ENCODE results near the gene THSD4.
"Not testable (repeated sequence)": the region's sequence is repeated elsewhere in the genome, so short reads cannot be mapped to it uniquely, and the experiment has no call there.

THSD4 gene

DNA sequence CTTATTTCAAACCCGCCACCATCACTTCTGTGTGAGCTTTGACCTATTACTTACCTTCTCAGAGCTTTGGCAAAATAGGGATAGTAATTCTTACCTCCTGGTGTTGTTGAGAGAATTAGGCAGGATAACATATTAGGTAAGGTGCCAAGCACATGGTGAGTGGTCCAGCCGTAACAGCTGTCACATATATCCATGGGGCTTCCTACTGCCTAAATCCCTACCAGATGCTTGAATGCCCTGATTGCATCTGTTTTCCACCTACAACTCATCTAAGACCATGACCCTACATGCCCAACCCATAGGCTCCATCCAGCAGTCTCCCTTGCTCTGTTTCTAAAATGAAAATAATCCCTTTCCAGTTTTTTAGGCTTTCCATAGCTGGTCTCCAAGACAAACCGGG, 532.8 kb downstream of the THSD4 start:
- DNase-seq: no peak

DNA sequence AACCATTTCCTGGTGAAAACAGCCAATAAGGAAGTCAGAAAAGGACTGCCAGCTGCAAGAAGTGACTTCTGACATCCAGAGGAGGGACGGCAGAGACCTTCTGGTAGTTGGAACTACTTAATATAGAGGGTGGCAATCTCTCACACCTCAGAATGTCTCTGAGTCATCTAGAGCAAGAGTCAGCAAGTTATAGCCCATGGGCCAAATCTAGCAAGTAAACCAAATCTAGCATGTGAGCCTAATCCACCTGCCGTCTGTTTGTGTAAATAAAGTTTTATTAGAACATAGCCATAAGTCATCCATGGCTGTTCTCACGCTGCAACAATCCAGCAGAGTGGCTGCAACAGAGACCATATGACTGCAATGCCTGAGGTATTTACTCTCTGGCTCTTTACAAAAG, 534.6 kb downstream of the THSD4 start:
- no peak for DNase-seq

DNA sequence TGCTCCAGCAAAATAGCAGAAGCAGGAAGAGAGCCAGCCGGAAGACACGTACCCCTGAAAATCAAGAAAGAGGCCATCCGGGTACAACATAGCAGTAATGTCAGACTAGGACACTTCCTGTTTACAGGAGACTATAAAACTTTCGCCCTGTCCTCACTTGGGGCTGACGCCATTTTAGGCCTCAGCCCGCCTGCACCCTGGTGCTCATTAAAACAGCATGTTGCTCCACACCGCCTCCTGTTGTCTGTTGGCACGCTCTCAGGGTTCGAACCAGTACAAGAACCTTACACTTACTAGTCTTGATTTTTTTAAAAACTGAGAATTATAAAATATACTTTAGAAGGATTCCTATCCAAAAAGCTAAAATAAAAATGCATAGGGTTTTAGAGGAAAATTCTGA, 535.3 kb downstream of the THSD4 start:
- no peak for DNase-seq

DNA sequence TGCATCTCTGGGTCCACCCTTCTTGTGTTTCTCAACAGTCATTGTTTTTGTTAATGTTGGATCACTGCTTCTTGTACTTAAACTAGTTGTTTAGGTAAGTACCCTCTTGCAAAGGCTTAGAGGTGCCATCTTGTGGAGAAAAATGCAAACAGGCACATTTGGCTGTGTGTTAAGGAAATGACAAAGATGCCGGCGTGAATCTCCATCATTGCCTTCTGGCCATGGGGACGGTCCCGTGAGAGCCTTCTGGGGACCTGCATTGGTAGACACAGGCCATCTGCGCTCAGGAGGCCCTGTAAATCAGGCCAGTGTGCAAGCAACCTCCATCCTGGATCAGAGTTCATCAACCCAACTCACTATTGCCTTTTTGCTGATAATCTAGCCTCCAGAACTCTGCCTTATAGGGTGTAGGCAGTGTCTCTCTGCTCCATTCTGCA, 536.5 kb downstream of the THSD4 start:
- DNase-seq: no peak

DNA sequence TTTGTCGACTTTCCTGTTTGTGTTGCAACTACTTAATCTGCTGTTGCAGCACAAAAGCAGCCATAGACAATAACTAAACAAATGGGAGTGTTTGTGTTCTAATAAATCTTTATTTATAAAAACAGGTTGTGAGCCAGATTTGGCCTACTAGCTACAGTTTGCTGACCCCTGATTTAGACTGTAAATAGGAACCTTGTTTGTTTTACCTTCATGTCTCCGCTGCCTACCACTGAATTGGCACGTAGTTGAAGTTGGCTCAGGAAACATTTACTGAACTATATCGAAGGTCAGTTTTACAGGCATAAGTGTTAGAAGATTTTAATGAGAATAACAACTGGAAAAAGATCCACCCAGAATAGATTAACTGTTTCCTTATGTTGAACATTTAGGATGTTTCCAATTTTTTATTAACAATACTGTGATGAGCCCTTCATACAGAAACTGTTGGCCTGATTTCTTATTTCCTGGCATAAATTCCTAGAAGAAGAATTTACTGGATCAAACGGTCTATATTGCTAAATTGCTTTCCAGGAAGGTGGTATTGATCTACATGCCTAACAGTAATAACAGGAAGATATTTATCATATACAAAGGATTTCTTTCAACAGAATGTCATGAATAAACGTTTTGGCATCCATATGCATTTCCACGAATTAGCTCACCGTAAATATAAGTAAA, 538.9 kb downstream of the THSD4 start:
- DNase-seq: no peak

DNA sequence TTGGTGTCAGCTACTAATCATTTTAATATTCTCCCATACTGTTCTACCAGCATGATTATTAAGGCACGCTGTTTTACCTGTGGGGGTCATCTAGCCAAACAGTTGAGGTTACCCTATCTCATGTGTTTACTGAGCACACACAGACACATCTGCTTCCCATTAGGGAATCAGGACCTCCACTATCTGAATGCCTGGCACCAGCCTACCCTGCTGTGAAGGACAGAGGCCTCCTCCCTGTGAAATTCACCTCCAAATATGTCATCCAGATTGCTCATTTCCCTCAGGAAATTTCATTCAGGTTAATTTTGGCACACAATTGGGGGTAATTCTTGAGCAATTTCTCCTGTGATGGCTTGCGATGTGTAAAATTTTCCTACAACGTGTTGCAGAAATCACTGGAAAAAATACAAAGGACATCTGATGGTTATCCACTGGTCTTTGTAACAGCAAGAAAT, 539.5 kb downstream of the THSD4 start:
- DNase-seq: no peak

DNA sequence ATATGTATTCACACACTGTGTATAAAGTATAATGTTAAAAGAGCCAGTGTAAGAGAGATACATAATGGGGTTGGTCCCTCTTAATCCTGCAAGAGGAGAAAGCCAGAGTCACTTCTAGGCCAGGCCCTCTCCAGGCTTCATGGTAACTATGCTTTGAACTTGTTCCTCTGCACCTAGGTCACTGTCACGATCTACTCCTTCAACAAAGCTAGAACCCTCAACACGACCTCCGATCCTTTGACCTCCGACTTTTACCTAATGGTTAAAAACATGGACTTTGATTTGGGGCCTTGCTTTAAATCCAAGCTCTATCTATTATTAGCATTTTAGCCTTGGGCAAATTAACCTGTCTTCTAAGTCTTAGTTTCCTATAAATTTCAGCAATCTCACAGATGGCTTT, 541.2 kb downstream of the THSD4 start:
- no peak for DNase-seq

DNA sequence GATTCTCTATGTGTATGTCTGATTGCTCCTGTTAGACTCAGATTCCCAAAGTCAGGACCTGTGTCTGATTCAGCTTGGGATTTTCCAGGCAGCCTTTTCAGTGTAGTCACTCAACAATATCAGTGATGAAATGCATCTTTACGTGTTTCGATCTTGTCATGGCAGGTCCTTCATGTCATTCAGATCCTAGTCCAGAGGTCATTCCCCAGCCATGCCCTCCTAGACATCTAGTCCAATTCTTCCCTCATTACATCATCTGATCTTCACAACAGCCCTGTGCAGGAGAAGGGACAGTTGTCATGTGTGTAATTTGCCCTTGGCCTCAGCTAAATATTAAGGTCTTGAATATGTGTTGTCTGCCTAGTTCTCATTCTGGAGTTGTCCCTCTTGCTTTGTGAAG, 541.9 kb downstream of the THSD4 start:
- DNase-seq: no peak

DNA sequence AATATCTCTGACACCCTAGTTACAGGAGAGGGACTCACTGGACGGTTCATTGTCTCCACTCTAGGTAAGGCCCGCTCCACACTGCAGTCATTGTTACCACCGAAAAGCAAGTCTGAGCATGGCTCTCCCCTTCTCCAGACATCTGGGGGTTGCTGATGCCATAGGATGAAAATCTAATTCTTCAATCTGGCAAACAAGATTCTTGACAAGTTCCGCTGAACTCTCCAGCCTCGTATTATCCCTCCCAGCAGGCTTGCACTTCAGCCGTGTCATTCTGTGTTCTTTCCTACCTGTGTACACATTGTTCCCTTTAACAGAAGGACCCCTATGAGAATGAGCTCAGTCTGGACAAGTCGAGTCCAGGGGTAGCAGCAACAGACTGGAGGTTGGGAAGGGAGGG, 542.8 kb downstream of the THSD4 start:
- DNase-seq: no peak

DNA sequence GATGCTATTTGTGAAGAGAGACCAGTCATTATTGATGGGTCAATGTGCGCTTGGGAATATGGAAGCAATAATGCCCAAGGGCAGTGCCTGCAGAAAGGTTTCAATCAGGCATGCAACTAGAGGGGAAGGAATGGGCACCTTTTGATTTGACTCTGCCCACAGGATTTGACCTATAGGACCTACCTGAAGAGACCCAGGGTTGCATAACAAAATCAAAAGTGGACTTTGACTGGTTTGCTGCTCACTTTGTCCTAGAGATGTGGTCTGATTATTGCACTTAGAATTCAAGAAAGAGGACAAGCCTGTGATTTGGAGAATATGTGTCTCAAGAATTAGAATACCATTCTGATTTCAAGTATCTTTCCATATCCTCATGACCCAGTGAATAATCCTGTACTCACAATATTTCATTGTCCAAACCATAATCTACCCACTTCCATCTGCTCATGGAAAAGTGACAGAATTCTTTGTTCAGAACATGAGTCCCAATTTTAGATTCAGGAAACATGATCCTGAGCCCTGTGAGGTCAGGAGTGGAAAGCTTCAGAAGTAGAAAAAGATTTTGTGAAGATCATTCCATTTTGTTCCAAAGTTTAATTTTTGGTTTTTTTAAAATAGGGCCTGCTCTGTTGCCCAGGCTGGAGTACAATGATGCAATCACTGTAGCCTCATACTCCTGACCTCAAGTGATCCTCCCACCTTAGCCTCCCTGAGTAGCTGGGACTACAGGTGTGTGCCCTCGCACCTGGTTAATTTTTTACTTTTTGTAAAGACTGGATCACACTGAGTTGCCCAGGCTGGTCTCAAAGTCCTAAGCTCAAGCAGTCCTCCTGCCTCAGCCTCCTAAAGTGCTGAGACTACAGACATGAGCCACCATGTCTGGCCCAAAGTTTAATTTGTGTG, 543.8 kb downstream of the THSD4 start:
- no peak for DNase-seq

DNA sequence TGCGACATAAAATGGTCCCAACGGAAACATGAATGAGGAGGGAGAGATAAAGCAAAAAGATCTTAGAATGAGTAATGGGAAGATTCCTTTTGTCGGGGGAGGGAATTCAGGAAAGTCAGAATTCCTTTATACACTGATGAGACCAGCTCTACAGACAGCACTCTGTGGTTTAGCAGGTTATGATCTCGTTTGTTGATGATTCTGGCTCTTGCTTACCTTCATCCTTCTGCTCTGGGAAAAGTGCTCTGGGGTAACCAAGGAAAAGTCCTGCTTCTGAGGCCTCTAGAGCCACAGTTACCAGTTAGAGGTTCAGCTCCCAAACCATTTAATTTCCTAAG, 544.4 kb downstream of the THSD4 start:
- DNase-seq: no peak

DNA sequence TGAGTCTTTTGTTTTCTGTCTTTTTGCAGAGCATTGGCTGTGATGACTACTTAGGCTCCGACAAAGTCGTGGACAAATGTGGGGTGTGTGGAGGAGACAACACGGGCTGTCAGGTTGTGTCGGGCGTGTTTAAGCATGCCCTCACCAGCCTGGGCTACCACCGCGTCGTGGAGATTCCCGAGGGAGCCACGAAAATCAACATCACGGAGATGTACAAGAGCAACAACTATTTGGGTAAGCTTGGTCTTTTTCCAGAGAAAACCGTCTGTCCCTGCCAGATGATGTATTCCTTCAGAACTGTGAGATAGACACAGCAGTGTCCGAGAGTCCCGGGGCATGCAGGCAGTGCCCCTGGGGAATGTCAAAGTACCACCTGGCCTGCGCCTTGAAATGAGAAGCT, 545.2 kb downstream of the THSD4 start:
- no peak for DNase-seq

DNA sequence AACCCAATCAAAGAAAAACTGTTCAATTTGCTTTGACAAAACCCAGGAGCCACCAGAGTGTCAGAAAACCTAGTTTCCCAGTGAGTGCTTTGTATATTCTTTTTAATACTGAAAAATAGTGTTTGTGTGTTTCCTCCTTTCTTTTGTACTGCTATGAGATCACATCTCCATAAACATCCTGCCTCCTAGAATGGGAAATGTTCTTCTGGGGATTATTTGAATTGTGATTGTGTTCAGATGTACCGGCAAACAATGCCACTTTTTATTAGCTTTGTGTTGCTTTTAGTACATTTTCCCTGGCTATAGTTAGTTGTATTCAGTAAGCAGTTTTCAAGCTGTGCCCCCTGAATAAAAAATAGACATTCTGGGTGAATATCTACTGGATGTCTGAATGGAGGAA, 547.0 kb downstream of the THSD4 start:
- DNase-seq: no peak

DNA sequence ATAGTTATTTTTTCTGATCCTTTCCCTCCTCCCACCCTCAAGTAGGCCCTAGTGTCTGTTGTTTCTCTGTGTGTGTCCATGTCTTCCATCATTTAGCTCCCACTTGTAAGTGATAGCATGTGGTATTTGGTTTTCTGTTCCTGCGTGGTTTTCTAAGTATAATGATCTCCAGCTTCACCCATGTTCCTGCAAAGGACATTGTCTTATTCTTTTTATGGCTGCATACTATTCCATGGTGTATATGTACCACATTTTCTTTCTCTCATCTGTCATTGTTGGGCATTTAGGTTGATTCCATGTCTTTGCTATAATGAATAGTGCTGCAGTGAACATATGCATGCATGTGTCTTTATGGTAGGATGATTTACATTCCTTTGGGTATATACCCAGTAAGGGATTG, 549.4 kb downstream of the THSD4 start:
- DNase-seq: no peak

DNA sequence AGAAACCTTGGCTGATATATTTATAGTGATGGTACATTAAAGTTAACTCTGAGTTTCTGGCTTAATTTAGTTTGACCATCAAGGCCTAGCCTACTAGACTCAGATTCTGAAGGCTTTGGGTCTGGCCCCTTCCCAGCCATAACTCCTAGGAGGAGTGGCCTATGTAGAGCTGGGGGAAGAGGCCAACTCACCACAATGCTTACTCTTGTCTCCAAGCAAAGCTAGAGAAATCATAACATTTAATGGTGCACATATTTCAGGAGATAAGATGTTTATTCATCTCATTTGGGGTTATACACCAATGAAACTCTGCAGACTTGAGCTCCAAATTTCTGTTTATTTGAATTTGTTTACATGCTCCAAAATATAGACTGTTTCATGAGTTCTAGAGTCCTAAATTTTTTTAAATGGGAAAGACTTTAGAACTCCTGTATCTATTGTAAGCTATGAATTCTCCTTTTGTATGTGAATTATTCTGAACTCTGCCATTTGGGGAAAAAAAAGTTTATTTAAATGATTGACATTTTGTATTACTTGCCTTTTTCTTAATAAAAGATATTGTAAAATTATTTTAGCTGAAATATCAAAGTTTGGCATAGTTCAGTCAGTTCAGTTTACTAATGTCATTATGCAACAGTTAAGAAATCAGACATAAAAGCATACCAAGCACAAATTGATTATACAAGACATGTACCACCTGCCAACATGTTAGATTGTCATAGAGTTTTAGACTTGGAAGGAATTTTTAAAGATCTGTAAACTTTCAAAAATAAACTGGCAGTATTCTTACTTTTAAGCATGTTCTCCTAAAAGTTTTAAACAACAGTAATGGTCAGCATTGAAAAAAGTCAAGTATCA, 551.7 kb downstream of the THSD4 start:
- no peak for DNase-seq

DNA sequence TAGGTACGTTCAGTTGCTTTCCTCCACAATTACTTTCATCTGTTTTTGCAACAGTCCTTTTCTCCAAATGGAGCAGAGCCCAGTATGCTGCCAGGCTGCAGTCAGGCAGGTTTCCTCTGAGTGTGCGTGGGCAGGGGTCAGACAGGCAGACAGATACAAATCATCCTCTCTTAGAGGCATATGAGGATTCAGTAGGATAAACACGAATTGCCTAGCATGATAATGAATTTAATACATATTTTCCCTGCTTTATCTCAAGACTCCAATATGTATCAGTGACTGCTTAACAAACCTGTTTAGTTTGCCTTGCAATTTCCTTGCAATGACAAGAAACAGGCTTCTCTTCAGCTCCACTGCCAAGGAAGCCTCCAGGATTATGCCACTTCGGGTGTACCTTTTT, 554.4 kb downstream of the THSD4 start:
- no peak for DNase-seq

DNA sequence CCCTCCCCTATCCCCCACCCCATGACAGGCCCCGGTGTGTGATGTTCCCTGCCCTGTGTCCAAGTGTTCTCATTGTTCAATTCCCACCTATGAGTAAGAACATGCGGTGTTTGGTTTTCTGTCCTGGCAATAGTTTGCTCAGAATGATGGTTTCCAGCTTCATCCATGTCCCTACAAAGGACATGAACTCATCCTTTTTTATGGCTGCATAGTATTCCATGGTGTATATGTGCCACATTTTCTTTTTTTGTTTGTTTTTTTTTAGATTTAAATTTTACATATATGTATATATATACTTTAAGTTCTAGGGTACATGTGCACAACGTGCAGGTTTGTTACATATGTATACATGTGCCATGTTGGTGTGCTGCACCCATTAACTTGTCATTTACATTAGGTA, 555.0 kb downstream of the THSD4 start:
- not testable (repeated sequence) for DNase-seq

DNA sequence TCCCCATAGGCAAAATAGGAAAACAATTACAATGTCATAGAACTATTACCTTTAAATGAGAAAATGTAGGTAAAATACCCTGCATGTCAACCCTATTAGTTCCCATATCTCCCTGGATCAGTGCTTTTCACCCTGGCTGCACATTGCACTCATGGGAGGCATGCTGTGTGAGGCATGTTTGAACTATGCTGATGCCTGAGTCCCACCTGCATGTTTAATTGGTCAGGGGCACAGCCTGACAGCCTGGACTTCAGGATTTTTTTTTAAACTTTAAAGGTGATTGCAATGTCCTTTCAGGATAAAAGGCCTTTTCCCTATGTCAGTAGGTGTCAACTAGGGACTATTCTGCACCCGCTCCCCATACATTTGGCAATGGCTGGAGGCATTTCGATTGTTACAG, 559.1 kb downstream of the THSD4 start:
- no peak for DNase-seq

DNA sequence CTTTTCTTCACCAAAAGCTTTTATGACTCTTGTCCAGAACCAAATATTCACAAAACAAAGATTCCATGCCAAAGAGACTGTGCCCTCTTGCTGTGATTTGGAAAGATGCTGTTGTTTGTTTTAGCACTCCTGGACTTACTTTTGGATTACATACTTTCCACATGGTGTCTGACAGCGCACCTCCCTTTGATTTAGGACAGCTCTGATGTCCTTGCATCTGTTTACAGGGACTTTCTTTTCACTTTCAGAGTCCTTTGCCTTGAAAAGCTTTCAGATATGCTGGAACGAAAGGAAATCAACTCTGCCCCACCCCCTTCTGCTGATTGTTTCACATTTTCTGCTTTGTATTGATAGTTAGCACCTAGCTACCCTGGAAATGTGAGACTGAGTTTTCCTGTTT, 562.1 kb downstream of the THSD4 start:
- no peak for DNase-seq

DNA sequence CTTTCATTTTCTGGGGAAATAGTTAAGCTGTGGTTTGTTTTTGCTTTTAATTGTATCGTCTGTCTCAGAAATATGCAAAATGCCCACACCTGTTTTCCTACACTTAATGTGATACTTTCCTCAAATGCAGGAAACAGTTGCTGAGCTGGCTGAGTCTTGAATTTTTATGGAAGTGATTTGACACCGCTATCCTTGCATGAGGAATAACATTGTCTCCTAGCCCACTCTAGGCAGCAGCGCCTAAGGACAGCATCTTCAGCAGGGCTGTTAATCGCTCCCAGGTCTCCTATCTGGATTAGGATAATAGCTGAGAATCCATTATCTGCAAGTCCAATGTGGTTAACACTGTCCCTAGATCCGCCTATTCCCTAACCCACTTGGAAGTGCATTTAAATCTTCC, 562.5 kb downstream of the THSD4 start:
- no peak for DNase-seq

DNA sequence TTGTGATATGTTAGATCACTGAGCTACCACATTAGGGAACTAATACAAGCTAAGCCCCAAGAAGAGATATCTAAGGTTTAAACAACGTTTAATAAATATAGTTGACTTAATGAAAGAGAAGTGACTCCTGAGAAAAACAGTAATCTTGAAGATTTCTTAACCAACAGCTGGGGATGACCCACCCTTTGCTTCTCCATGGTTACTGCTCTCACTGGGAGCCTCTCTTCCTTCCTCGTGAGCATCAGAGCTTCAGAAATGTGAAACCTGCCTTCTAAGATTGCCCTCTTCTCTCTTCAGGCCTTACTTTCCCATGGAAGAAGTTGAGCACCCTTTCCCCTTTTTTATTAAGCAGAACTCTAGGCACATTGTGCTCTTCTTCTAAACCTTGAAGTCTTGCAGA, 562.9 kb downstream of the THSD4 start:
- DNase-seq: no peak

DNA sequence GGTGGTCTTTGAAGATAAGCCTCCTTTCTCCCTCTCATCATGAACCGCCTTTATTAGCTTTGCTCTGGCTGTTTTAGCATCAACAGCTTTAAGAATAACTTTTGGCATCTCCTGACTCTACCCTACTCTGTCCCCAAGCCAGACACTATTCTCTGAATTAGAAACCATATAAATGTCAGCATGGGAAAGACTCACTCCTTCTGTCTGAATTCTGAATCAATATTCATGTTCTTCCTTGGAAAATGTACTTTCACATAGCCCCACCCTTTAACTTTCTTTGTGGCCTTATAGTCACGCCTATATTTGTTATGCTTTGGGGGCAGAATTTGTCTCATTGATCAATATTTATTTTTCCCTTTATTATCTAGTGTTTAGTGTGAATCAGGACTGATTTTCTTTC, 563.3 kb downstream of the THSD4 start:
- DNase-seq: no peak

DNA sequence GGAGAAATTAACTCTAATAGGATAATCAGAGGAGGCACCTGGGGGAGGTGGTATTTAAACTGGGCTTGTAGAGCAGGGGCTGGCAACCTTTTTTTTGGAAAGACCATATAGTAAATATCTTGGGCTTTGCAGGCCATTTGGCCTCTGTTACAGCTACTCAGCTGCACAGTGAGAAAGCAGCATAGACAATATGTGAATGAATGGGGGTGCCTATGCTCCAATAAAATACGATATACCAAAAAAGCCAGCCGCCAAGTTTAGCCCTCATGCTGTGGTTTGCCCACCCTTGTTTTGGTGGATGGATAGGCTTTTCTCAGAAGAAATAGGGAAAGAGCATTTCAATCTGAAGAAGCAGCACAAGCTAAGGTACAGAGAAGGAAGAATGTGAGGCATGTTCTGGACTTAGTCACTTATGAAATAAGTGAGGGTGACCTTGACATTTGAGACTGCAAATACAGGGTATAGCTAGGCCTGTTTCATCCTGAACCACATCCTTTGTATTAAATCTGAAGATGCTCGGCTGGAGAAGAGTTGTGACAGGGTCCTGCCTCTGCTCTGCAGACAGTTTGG, 564.0 kb downstream of the THSD4 start:
- DNase-seq: no peak

Data from GOT3 (cell line).